NCI-H2107 (cell line): ENCODE results near the gene PLA2G4E.

Experiments used
- DNase-seq: peaks from one replicate; lab custom pipeline; 2025; lab: John Stamatoyannopoulos, UW

The PLA2G4E gene

GRCh38 chr15:41936155-41936554, 84.7 kb downstream of the PLA2G4E start:
- no peak for DNase-seq

- no peak for DNase-seq
Observed at GRCh38 chr15:41935566-41936020, 85.2 kb downstream of the PLA2G4E start.

- no peak for DNase-seq
Observed at GRCh38 chr15:41934843-41935242, 86.0 kb downstream of the PLA2G4E start.

GRCh38 chr15:41933771-41934170, 87.1 kb downstream of the PLA2G4E start:
- DNase-seq, result no peak

GRCh38 chr15:41933326-41933725, 87.5 kb downstream of the PLA2G4E start:
- DNase-seq, result no peak

- no peak for DNase-seq
Observed at GRCh38 chr15:41932511-41933289, 88.1 kb downstream of the PLA2G4E start.

GRCh38 chr15:41932101-41932500, 88.7 kb downstream of the PLA2G4E start:
- DNase-seq, result no peak
